T-helper 2 cell (primary cell): Measurements from ENCODE around the gene HCN4.

ENCODE experiments used
- DNase-seq, 5 experiments: peaks; one replicate each; pipeline versions ENCODE4 v3.0.0 to v3.0.0-alpha.2; 2012 to 2022

The HCN4 gene

GRCh38 chr15:73344056-73344455 lies 24.7 kb downstream of the HCN4 start:
- no peak for DNase-seq

DNA sequence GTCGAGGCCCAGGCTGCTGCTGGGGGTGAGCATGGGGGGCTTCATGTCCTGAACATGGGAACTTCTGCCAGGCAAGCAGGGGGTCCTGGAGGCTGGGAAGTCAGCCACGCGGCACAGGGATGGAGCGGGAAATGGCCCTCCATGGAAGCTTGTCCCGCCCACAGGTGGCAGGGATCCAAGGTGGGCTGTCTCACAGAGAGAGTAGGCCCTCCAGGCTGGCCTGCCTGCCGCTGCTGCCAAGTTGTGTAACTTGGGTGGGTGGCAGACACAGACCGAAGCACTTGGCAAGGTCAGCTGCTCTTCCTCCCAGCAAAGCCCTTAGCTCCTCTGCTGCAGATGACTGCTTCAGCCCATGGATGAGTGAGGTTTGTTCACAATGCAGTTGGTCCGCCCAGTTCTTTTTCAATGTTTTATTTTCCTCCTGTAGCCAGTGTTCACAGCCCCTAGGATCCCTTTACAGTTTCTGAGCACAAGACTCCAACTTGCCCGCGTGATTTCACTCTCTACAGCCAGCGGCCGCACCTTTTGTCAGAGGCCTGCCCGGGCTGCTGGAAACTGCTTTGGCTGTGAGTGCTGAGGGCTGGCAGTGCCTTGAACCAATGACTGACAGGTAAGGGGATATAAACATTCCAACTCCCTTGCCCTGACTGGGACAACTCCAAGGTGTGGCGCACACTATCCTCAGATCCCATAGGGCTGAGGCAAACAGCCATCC lies 26.7 kb downstream of the HCN4 start:
- no peak for DNase-seq

DNA sequence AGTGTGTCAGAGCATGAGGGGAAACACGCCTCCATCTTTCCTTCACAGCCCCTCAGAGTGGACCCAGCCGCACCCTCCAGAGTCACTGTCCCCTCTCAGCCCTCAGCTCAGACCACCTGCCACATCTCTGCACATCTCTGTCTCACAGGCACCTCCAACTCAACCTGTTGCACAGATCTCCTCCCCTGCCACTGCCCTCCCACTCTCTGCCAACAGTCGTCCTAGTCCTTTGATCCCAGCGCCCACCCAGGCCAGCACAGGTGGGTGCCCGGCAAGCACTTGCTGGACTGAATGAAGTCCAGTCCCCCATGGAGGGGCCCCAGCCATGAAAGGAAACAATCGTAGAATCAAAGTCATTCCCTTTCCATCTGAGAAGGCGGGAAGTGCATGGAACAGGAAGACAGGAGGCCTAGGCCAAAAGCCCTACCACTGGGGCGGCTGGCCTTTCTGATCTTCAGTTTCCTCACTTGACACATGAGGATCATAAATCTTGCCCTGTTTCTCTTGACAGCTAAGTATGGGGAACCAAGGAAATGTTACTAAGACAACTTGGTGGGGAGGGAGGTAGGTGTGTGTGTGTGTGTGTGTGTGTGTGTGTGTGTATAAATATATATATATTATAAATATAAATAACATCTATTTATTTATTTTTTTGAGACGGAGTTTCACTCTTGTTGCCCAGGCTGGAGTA lies 28.1 kb downstream of the HCN4 start:
- no peak for DNase-seq

- no peak for DNase-seq
These were observed 30.0 kb downstream of the HCN4 start for GRCh38 chr15:73338606-73339374.

- DNase-seq, result no peak
These were observed 30.7 kb downstream of the HCN4 start for GRCh38 chr15:73338058-73338457.

- DNase-seq, result no peak
These were observed 31.6 kb downstream of the HCN4 start for GRCh38 chr15:73337187-73337586.

- DNase-seq, result no peak
These were observed 32.0 kb downstream of the HCN4 start for GRCh38 chr15:73336756-73337155.

GRCh38 chr15:73335471-73335870 lies 33.3 kb downstream of the HCN4 start:
- no peak for DNase-seq

DNA sequence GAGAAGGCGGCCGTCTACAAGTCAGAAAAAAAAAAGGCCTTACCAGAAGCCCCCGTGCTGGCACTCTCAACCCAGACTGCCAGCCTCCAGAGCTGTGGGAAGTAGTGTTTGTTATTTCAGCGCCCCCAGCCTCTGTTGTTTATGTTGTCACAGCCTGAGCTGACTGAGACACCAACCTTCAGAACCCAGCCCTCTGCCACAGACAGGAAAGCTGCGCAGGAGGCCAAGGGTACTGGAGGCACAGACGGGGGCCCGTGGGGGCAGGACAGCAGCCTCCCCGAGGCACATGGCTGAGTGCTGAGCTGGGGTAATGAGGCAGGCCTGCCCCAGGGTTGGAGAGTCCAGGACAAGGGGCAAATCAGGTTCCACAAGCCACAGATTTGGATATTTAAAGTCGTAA lies 33.7 kb downstream of the HCN4 start:
- DNase-seq, result no peak

- DNase-seq, result no peak
These were observed 34.7 kb downstream of the HCN4 start for GRCh38 chr15:73334086-73334485.

GRCh38 chr15:73333001-73333400 lies 35.8 kb downstream of the HCN4 start:
- DNase-seq, result no peak

DNA sequence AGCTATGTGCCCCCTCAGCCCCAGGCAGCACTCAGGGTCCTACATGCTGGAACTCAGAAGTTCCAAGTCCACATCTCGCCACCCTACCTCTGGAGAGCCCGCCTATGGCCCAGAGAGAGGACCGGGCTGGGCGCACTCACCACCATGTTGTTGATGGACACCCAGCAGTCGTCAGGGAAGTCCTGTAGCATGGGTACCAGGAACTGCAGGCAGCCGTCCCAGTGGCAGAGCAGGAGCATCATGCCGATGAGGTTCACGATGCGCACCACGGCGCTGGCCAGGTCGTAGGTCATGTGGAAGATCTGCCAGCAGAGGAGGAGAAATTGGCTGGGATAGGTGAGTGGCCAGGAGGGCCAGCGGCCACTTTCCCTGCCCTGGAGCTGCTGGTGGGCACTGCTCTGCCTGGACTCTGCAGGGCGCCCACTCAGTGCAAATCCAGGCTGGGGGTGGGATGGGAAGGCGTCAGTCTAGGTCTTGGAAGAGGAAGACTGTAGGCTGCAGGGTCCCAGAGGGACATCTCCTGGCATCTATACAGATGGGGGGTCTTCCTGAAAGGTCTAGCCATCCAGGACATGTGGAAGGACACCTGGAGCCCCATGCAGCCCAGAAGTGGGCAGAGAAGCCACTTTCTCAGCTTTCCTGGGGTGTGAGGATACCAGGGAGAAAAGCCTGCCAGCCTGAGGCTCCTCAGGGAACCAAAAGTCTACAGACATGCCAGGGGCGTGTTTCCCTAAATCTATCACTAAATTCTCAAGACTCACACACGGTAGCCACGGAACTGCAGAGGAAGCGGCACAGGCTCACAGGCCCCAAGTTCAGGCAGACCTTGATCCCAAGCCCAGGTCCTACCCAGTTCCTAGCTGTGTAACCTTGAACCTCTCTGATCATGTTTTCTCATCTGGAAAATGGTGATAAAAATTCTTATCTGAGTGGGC lies 36.5 kb downstream of the HCN4 start:
- no peak for DNase-seq

DNA sequence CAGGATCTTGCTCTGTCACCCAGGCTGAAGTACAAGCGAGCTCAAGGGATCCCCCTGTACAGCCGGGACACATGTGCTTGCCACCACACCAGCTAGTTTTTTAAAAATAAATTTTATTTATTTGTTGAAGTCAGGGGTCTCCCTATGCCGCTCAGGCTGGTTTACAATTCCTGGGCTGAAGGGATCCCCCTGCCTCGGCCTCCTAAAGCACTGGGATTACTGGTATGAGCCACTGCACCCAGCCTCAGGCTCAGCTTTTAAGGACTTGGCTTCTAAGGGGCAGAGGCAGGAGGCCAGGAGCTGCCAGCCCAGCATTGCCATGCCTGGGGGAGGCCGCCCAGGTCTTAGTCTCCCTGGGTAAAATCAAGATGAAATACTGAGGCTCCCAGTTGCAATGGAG lies 37.3 kb downstream of the HCN4 start:
- no peak for DNase-seq

DNA sequence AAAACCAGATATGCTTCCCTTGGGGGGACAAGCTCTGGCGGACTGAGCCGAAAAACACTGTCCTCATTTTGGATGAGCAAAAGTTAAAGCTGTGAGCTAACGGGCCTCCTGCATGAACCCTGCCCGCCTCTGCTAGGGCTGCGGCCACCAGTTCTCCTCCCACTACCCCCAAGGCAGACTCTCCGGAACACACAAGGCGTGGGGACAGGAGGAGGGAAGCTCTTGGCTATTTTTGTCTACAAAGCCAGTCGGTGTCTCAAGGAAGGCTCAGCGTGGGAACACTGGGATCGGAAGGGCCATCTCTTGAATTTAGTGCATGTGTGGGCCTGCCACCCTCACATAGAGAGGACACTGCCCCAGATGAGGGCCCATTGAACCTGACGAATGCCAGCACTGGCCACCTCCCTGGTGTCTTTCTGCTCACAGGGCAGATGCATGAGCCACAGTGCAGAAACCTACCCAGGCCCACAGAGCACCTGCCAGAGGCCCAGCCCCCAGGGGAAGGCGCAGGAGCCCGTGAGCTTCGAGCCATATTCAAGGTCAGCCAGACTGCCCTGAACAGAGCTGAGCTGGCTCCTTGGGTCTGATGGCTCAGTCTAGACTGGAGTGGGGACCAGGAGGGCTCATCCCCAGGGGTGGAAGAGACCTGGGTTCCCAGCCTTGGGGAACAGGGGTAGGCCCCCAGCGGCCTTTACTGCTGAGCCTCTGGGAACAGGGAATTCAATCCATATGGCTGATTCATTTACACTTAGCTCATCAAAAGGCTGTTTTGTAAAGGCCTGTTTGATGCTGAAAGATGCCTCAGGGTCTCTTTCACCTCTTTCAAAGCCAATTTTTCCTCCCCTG lies 38.3 kb downstream of the HCN4 start:
- DNase-seq, result no peak

DNA sequence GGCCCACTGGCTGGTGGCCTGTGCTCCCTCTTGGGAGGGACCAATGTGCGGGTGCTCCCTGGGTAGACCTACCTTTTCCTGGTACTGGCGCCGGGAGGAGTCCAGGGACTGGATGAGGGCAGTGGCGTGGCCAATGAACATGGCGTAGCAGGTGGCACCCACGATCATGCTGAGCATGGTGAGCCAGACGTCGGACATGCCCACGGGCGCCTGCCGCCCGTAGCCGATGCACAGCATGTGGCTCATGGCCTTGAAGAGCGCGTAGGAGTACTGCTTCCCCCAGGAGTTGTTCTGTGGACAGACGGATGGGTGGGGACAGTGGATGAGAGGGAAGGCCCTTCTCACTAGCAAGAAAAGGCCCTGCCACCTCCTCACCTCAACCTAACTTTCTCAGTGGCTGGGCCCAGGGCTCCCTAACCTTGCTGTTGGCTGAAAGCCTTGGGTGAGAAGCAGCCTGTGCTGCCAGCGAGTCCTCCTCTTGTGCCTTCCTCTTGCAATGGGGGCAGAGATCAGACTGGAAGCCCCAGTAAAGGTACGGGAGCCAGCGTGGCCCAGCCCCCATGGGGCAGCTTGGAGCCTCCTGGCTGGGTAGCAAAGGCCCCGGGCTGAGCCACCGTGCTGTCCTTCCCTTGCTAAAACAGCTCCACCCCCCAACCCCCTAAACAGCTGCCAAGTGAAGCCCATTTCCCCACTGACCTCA lies 39.1 kb downstream of the HCN4 start:
- no peak for DNase-seq

- no peak for DNase-seq
These were observed 39.8 kb downstream of the HCN4 start for GRCh38 chr15:73328981-73329380.

DNA sequence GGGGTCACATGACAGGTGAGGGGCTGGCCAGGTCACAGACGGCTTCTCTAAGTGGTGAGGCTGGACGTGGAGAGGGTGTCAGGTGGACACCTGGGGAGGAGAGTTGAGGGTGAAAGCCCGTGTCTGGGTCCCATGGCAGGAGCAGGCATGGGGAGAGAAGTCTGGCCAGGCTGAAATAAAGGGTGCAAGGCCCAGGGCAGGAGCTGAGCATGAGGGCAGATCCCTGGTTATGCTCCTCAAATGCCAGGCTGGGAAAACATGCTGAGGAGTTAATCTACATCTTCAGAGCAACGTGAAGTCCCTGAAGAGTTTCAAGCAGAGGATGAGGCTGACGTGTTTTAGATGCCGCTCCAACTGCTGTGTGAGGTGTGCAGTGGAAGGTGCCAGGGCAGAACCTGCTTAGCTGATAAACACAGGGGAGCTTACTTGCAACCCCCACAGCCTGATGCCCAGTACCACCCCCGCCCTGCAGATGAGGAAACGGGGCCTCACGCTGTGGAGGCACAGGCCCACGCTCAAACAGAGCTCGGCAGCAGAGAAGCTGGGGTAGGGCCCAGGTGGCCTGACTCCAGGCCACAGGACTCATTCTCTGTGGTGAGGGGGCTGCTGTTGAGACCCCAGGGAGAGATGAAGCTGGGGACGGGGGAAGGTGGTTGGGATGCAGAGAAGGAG lies 40.5 kb downstream of the HCN4 start:
- DNase-seq, result no peak

GRCh38 chr15:73326157-73326556 lies 42.6 kb downstream of the HCN4 start:
- DNase-seq, result no peak

- DNase-seq, result peak in 1 of 5 experiments; percentile 17
These were observed 43.4 kb downstream of the HCN4 start for GRCh38 chr15:73325191-73325861.
